ENCODE measurements around the gene TRIM42.

TRIM42 gene

DNA sequence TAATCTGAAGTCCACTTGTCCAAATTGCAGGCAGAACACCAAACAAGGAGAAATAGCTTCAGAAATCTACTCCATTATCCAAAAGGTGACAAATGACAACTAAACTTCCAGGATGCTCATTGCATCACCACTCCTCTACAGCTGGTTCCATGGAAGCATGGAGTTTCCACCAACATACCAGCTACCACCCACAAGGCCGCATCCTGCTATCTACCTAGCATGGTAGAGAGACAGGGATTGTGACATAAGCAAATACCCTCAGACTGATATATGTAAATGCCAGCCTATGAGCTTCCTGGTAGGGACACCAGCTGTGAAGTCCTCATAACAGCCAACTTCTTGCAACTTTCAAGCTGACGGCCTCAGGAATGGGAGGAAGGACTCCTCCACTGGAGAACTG, at the start of gene TRIM42:
TSS of gene TRIM42 (plus strand) at position 301 of the 400 bp plus-strand sequence. CDS start 166 bp downstream, outside the sequence.
- DNase-seq = no peak

DNA sequence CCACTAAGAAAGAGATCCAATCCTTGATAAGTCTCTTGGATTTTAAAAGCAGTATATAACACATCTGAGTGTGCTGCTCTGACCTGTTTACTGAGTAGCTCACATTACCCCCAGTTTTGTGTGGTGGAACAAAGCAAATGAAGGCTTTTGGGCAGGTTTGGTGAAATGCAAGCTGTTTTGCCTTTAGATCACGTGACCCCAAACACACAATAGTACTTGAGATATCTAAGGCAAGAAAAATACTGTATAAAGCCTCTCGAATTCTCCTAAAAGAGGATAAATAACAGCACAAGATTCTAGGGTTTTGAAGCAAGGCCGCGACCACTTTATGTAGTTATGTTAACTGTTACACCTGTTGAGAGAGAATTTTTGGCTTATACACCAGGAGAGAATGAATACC, 49.3 kb upstream of the TRIM42 start:
- no peak for DNase-seq

DNA sequence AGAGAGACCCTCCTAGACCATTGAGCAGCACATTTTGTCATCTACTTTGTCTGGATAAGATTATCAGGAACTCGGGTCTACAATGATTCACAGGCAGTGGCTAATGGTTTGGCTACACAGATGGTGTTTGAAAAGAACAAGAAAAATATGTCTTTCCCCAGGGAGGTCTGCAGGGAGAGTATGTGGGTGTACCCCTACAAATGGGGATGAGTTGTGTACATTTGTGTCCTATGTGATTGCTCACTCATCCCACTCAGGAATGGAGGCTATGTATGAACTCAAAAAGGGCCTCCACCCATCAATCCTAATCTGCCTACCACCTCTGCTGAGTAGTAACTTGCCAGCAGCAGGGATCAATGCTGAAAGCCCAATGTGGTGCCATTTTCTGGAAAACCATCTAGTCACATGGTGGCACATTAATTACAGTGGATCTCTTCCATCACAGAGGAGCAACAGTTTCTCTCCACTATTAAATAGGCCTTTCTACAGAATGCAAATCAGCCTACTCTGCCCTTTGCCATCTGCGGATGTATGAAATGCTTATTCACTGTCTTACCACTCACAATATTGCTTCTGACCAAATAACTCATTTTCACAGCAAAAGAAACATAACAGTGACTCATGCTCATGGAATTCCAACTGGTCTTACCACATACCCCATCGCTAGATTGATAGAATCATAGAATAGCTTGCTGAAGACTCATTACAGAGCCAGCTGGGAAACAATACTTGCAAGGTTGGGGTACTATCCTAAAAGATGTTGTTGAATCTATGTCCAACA, 48.3 kb upstream of the TRIM42 start:
- DNase-seq = no peak

DNA sequence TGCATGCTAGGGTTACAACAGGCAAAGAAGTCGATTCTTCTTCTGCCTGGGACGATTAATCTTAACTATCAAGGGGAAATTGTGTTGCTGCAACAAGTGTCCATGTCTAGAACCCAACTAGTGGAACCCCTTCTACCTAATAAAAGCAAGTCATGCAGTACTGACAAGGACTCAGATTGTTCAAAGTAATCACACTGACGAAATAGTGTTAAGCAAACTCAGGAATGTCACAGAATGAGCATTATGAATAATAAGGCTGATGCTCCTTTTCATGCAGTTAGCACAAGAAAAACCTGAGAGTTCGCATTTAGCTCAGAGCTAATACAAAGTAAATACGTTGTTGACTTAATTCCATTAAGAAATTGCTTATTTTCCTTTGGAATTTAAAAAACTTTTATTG, 47.5 kb upstream of the TRIM42 start:
- no peak for DNase-seq

DNA sequence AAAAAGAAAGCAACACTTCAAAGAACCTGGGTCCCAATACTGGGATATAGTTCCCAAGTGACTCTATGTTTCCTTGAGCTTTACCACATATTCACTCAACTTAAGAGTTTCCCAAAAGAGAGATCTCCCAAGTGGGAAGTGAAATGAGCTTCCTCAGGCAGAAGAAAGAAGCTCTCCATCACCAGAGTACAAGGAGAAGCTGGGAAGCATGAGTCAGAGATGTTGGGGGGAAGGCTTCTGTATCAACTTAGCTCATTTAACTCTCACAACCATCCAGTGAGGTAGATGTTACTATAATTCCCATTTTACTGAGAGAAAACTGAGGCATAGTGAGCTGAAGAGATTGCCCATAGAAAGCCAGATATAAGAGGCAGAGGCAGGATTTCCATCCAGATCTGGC, 47.0 kb upstream of the TRIM42 start:
- DNase-seq = no peak

DNA sequence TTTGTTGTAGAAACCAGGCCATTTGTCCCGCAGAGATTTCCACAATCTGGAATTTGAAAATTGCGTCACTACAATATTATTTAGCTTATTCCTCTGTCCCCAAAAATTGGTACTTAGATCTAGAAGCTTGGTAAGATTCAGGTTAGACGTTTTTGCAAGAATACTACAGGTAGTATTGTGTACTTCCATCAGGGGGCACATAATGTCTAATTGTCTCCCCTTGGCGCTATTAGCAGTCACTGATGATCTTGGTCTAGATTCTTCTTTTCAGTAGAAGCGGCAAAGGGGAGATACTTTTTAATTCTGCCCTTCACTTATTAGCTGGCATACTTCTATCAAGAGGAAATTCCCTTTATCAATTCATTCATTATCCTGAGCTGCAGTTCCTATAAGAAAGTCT, 42.6 kb upstream of the TRIM42 start:
- no peak for DNase-seq

DNA sequence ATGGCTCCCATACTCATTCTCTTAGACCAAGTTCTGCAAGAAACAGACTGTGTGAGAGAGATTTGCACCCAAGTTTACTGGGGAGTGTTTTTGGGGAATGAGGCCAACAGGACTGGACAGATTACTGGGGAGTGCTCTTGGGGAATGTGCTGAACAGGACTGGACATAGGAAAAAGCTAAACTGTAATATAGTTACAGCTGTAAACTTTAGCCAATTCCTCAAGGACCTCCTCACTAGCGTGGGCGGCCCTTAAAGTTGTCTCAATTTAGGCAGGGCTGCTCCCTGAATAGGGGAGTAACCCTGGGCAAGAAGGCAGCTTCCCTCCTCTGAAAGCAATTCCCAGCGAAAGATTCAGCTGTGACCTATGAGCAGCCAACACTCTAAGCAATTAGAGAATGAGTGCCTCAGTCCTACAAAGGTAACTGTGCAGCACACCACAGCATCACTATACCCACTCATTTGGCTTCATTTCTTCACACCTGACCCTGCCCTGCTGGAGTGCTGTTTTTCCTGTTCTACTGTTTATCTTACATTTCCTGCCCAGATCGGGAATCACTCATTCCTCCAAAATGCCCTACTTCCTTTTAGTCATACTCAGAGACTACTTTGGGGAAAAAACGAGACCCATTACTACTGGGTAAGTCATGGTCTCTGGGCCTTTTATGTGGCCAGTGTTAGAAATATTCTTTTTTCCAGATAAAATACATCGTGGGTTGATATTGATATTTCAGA, 41.3 kb upstream of the TRIM42 start:
- DNase-seq = no peak

DNA sequence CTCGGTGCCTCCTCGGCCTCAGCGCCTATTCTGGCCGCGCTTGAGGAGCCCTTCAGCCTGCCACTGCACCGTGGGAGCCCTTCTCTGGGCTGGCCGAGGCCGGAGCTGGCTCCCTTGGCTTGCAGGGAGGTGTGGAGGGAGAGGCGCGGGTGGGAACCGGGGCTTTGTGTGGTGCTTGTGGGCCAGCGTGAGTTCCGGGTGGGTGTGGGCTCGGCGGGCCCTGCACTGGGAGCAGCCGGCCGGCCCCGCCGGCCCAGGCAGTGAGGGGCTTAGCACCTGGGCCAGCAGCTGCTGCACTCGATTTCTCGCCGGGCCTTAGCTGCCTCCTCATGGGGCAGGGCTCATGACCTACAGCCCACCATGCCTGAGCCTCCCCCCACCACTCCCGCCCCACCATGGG, 26.6 kb upstream of the TRIM42 start:
- DNase-seq = no peak

DNA sequence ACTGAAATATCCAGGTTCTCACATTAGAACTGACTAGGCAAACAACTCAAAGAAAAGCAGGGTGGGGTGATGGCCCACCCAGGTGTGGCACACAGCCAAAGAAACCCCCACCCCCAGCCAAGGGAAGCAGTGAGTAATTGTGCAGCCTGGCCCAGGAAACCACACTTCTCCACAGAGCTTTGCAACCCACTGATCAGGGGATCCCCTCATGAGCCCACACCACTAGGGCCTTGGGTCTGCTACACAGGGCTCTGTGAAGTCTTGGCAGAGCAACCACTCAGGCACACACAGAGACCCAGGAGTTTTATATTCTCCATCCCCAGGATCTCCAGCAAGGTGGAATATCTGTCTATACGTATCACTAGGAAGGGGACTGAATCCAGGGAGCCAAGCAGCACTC, 22.2 kb upstream of the TRIM42 start:
- DNase-seq = no peak

DNA sequence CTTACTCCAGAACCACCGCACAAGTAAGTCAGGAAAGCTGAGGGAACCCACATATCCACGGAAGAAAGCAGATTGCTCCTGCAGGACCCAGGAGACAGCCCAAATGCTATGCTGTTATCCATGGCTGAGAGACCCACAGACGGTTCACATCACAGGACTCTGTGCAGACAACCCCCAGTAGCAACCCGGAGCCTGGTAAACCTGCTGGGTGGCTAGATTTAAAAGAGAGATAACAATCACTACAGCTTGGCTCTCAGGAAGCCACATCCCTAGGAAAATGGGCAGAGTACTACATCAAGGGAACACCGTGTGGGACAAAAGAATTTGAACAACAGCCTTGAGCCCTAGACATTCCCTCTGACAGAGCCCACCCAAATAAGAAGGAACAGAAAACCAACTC, 13.8 kb upstream of the TRIM42 start:
- DNase-seq = no peak

DNA sequence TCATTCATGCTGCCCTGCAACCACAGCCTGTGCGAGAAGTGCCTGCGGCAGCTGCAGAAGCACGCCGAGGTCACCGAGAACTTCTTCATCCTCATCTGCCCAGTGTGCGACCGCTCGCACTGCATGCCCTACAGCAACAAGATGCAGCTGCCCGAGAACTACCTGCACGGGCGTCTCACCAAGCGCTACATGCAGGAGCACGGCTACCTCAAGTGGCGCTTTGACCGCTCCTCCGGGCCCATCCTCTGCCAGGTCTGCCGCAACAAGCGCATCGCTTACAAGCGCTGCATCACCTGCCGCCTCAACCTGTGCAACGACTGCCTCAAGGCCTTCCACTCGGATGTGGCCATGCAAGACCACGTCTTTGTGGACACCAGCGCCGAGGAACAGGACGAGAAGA, 4.7 kb downstream of the TRIM42 start:
- no peak for DNase-seq

DNA sequence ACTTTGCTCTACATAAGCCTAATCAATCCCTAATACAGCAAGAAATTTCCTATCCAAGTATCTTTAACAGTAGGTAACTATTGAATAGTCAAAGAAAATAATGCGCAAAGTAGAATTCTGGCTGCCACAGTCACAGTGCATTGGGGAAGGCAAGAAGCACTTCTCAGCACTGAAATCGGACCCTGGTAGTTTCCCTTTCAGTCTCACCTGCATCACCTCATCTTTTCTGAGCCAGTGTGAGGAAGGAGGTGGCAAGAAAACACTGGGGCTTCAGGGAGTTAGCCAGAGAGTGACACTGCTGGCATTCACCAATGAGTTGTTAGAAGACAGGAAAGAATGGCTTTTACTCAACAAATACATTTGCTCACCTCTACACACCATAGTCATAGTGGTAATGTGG, 8.3 kb downstream of the TRIM42 start:
- no peak for DNase-seq

DNA sequence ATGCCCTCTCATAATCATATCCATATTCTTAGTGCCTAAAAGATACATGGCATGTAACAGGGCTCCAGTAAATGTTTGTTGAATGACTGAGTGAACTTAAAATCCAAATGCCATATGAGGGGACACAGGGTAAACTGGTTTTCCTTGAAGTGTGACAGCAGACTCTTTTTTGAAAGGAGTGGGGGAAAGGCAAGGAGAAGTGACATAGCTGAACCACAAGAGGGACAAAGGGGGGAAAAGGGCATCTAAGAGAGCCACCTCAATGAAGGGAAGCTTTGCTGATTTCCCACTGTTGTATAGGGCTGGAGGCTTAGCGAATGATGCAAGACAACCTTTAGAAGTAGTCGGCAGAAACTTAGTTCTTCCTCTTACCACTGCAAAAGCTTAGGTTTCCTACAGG, 9.1 kb downstream of the TRIM42 start:
- DNase-seq = no peak

DNA sequence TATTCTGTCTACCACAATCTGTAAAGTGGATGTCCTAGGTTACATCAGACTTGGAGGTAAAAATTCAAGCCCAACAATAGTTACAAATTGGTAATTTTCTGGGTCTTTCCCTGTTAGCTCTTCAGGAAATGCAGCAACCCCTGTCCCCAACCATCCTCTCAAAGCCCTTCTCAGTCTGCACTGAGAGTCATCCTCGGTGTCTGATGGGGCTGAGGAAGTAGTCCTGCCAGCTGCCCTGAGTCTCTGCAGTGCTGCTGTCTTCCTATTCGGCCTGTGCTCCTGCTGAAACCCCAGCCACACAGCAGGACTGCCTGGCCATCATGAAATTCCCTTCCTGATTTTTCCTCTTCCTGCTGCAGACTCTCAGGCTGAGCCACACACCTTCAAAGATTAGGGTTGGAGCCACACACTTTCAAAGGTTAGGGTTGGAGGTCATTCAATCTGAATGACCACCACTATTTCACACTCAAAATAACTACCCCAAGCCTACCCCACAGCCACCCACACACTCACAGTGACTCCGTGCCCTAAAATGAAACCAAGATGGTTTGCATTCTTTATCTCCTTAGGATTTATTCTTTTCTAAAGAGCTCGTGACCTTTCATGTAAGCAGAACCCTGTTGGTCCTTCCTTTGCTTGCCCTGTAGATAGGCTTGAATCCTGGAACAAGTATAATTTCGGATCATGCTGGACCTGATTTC, 17.6 kb downstream of the TRIM42 start:
- DNase-seq = no peak

DNA sequence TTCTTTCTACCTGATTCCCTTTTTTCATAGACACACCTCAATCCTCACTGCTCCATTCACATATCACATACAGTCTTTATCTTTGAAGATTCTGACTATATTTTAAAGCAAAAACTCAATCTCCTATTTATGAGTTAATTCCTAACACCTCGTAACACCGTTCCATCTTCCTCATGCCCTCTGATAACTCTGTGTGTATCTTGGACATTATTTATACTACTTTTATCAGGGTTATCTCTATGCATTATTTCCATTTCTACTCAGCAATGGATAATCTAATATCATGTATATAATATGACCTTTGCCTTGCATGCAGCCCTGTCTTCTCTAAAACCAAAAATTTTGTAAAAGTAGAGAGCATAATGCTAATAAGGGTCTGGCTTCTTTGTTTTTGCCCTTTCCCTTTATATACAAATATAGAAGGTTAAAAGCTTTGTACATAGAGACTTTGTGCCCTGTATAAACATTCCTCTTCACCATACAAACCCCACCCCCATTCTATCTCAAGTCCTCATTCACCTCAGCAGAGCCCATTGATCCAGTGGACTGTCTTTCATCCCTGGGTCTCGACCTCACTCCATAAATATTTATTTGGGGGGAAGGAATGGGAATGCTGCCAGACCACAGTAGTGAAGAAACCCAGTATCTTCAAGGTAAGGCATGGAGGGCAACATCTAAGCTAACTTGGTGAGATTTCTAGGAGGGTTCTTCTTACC, 21.8 kb downstream of the TRIM42 start:
- no peak for DNase-seq

DNA sequence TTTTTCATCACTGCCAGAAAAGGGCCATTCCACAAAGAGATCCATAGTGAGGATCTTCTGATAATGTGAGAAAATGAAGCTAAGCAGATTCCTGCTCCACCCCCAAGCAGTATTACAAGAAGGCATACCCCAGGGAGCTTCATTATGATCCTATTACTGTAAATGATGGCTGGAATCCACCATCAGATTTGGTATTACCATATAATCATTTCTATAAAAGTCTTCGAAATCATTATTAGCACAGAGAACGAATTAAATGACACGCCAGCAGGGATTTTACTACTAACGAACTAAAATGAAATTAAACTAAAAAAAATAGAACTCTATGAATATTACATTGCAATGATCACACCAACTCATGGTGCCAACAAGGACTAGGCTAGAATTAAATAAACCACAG, 24.4 kb downstream of the TRIM42 start:
- DNase-seq = no peak

DNA sequence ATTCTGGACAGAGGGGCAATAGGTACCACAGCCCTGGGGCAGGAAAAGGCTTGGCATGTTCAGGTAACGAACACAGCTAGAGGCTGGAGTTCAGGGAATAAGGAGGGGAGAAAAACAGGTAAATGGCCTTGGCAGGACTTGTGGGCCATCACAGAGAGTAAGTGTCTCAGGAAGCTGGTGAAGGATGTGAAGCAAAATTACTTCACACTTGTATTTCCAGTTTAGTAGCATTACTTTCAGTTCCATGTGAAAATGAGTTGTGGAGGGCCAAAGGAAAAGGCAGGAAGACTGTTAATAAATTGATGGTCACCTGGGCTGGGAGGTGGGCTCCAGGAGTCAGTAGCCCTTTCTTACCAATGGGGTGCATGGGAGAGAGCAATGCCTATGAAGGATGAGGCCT, 25.6 kb downstream of the TRIM42 start:
- no peak for DNase-seq

DNA sequence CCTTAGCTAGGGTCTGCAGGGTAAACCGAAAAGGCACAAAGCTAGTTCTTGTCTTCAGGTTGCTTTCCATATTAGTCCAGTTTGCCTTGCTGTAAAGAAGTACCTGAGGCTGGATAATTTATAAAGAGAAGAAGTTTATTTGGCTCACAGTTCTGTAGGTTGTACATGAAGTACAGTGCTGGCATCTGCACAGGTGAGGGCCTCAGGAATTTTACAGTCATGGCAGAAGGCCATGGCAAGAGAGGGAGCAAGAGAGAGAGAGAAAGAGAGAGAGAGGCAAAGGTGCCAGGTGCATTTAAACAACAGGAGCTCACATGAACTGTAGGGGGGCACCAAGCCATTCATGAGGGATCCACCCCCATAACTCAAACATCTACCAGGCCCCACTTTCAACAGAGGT, 26.9 kb downstream of the TRIM42 start:
- no peak for DNase-seq

DNA sequence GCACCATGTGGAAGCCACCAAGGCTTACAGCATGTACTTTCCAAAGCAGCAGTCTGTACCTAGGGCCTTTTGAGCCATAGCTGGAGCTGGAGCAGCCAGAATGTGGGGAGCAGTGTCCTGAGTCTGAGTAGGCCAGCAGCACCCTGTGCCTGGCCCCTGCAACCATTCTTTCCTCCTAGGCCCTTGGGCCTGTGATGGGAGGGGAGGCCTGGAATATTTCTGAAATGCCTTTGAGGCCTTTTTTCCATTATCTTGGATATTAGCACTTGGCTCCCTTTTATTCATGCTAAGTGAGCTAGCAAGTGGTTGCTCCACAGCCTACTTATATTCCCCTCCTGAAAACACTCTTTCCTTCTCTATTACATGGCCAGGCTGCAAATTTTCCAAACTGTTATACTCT, 28.1 kb downstream of the TRIM42 start:
- no peak for DNase-seq

DNA sequence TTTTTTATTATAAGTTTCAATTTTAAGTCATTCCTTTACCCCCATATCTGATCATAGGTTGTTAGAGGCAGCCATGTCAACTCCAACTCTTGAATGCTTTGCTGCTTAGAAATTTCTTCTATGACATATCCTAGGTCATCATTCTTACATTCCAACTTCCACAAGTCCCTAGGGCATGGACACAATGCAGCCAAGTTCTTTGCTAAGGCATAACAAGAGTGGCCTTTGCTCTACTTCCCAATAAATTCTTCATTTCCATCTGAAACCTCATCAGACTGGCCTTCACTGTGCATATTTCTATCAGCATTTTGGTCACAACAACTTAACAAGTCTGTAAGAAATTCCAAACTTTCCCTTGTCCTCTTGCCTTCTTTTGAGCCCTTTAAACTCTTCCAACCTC, 28.5 kb downstream of the TRIM42 start:
- no peak for DNase-seq

DNA sequence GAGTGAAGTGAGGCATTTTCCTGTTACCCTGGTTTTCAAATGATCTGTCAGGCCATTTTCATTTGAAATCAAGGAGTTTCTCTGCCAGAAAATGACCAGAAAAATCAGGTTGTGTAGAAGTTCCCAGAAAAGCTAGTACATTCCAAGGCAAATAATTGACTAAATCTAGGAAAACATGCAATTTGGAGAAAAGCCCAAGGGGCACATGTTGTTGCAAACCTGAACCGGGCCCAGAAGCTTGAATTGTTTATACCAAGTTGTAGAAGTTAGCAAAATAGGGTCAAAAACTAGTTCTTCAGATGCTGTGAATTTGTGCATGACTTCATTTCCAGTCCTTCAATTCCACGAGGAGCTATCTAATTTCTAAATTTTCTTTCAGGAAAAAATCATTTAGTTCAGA, 31.0 kb downstream of the TRIM42 start:
- no peak for DNase-seq

DNA sequence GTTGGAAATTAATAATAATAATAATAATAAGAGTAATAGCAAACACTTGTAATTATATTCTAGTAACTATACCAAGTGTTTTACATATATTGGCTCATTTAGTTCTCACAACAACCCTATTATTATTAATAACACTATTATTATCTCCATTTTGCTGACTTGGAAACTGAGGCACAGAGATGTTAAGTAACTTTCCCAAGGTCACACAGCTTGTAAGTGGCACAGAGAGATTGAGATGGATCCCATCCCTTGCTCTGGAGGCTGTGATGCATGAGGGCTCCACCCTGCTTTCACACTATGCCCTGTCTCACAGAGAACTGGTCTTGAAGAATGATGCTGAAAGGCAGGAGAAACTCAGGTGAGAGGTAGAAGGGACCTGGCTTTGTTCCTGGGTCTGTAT, 31.9 kb downstream of the TRIM42 start:
- no peak for DNase-seq

DNA sequence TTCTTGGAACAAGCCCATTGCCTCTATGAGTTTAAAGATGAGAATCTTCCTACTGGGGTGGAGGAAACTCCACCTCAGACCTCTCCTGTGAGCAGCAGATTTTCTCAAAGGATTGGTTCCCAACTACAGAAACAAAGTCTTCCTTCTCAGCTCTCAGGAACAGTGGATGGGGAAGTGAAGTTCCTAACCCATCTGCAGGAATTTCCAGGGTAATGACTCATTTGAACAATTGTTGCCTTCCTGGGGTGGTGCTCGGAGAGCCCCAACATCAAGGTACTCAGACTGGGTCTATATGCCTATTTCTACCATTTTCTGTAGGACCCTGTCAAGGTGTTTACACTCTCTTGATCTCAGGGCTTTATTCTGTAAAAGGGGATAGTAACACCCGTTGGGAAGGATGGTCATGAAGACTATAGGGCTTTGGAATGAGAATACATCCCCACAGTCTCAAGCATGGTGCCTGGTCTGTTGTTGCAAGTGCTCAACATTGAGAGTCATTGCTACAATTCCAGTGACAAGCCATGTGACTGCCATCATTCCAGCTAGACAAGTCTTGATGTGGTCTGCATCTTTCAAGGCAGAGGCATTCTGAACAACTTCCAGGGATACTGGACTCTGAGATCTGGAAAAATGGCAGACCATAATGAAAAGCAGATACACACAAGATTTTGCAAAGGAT, 33.0 kb downstream of the TRIM42 start:
- peak; percentile 12 for DNase-seq
